GM12878 (cell line): ENCODE measurements around the gene MOCS1.

ENCODE experiments used
- CTCF ChIP-seq, 3 experiments: IDR thresholded peaks in 2 of 3; conservative IDR thresholded peaks in 1 of 3; 2 replicates each; pipeline ENCODE4 v1.5.1; 2011; ENCODE audit warnings: low read depth in 3 of 3, low read length in 3 of 3, mild to moderate bottlenecking in 3 of 3, control low read depth in 2 of 3, moderate library complexity in 2 of 3, inconsistent platforms in 1 of 3, mixed read lengths in 1 of 3; ENCODE audit not compliant: control insufficient read depth in 2 of 3, insufficient read depth in 1 of 3; ENCODE audit errors: extremely low read depth in 1 of 3
- POLR2A ChIP-seq: IDR thresholded peaks from 2 replicates; pipeline ENCODE4 v1.6.1; 2011; ENCODE audit warnings: low read depth, mild to moderate bottlenecking, low read length
- SMAD5 ChIP-seq: IDR thresholded peaks from 2 replicates; pipeline ENCODE4 v1.6.1; 2016; ENCODE audit warnings: antibody characterized with exemption, low read depth

DNA sequence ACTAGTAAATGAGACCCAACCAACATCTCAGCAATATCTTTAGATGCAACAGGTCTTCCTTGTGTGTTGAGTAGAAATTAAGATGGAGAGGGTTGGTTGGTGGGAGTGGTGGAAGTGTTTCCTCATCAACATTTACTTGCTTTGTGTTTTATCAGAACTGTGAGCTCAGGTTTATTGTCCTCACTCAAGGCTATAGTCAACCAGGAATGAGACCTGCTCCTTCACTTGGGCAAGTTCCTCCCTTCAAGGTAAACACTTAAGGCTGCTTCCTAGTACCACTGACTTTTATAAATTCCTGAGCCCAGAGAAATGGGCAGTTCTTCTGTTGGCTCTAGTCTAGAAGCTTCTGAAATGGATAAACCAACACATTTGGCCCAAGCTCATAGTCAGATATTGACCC lies 48.9 kb upstream of the MOCS1 start:
- TF ChIP-seq SMAD5 (no peak), POLR2A (no peak), CTCF (IDR thresholded peaks at IDR 0.05 in 2 of 3, conservative IDR thresholded peaks at IDR 0.05 in 1 of 3; ENCODE audit: control insufficient read depth in 2 of 3, extremely low read depth in 1 of 3, insufficient read depth in 1 of 3, low read depth in 3 of 3, low read length in 3 of 3) (no peak)
